Ovary (tissue), 9 donors: ENCODE results near the gene CFAP44. TPM values are rescaled to one million over a fixed set of nuclear protein-coding genes. Genes with fewer than 3 reads are reported as not detected.
"Not testable (repeated sequence)": the region's sequence is repeated elsewhere in the genome, so short reads cannot be mapped to it uniquely, and the experiment has no call there.

Experiments
- DNase-seq, 5 donors: peaks; one replicate each; pipeline ENCODE4 v3.0.0-alpha.2; 2019 to 2020
- H3K27ac ChIP-seq, 2 donors: fragments of 200-600 bp; one replicate each; pipeline versions ENCODE4 v1.5.1 to v1.8.0; 2019 to 2022
- H3K27me3 ChIP-seq: fragments of 200-600 bp; one replicate; pipeline ENCODE4 v1.8.0; 2022
- H3K36me3 ChIP-seq: fragments of 200-600 bp; sonication (generic); one replicate; pipeline ENCODE4 v1.5.1; 2019
- H3K4me1 ChIP-seq: one replicate; pipeline ENCODE4 v1.8.1; 2013; ENCODE audit warnings: mild to moderate bottlenecking, moderate library complexity; ENCODE audit not compliant: insufficient read depth
- H3K4me3 ChIP-seq: fragments of 200-600 bp; sonication (generic); one replicate; pipeline ENCODE4 v1.5.1; 2017
- H3K9me3 ChIP-seq, 2 donors: fragments of 200-600 bp in 1 of 2; sonication (generic) in 1 of 2; one replicate each; pipeline versions ENCODE4 v1.5.1 to v1.8.1; 2013 to 2019; ENCODE audit warnings: mild to moderate bottlenecking in 1 of 2, moderate library complexity in 1 of 2
- EP300 ChIP-seq: sonication (generic); formaldehyde crosslinking; IDR thresholded peaks from one replicate; pipeline ENCODE4 v1.6.1; 2017; ENCODE audit warnings: antibody characterized with exemption
- POLR2A ChIP-seq: fragments of 450-650 bp; IDR thresholded peaks from one replicate; pipeline ENCODE4 v1.6.1; 2017; ENCODE audit warnings: antibody characterized with exemption, mild to moderate bottlenecking, moderate library complexity
- WGBS, 3 donors: extraction: QIAGEN DNeasy Blood & Tissue Kit in 1 of 3; methylation state at CpG; one replicate each; pipeline versions ENCODE4 v1.1.5 to v1.1.7; 2013 to 2017; 5-methylcytosine and 5-hydroxymethylcytosine counted together
- intact Hi-C, 4 donors: fragments of 100-400 bp; cut with DNase I; formaldehyde crosslinking; loops; one replicate each; pipeline versions ENCODE4 v1.11.0 to v1.15.1; 2022 to 2023
- polyA plus RNA-seq, 2 donors: library from polyadenylated mRNA; stranded (reverse); fragments of 200-250 nt in 1 of 2; fragments of 350-450 nt in 1 of 2; fragmentation: Illumina TruSeq in 1 of 2; extraction: RNeasy Lipid Tissue Mini Kit (QIAGEN cat#74804) in 1 of 2; gene quantifications; one replicate each; pipeline ENCODE4 v1.2.3, GENCODE V29; 2013 to 2014
- total RNA-seq, 7 donors: library from RNA; depleted of rRNA in 2 of 7; stranded (reverse); fragments of >200 nt in 2 of 7; fragmentation: NEBNext Ultra II Directional in 3 of 7; extraction: Animal tissue kit (Norgen Biotek cat#: 25700) in 3 of 7; gene quantifications; one replicate each; pipeline versions ENCODE4 v1.1.0 to v1.2.4, GENCODE V29; 2016 to 2023
- TF ChIP-seq, protein P1 (sequence below), 3 donors: fragments of 450-650 bp in 2 of 3; fragments of 200-600 bp in 1 of 3; IDR thresholded peaks; one replicate each; pipeline versions ENCODE4 v1.5.1 to v1.8.0; 2016 to 2022; ENCODE audit warnings: antibody characterized with exemption in 3 of 3, mild to moderate bottlenecking in 1 of 3
- donor health status: DM: no; HTN: no; CAD: no; lungs with moderate emphysema.
- donor health status: DM: no; HTN: no; CAD: no.
- donor health status: Bipolar disorder and iron deficiency.
- donor health status: DM: yes; HTN: yes; CAD: no.
- donor health status: DM: no; HTN: no; CAD: no.
- donor health status: DM: yes; HTN: yes; CAD: no.

The CFAP44 gene
- total and polyA plus RNA-seq, 9 donors = 4.8 to 27.0 (median 8.9) TPM

GRCh38 chr3:113461488-113461887 is 20.2 kb upstream of the CFAP44 start:
- DNase-seq = no peak
- Histone ChIP-seq H3K36me3 (peaks cover 2% of the 10 kb centered on the region), H3K27ac (no peak overlapping the region), H3K27me3 (peaks cover 5% of the 10 kb centered on the region), H3K9me3 (no peaks in the 10 kb centered on the region), H3K4me3 (no peak overlapping the region), H3K4me1 (no peaks in the 10 kb centered on the region)
- TF ChIP-seq POLR2A = no peak
- no peak for TF ChIP-seq EP300
- TF ChIP-seq, protein P1, sequence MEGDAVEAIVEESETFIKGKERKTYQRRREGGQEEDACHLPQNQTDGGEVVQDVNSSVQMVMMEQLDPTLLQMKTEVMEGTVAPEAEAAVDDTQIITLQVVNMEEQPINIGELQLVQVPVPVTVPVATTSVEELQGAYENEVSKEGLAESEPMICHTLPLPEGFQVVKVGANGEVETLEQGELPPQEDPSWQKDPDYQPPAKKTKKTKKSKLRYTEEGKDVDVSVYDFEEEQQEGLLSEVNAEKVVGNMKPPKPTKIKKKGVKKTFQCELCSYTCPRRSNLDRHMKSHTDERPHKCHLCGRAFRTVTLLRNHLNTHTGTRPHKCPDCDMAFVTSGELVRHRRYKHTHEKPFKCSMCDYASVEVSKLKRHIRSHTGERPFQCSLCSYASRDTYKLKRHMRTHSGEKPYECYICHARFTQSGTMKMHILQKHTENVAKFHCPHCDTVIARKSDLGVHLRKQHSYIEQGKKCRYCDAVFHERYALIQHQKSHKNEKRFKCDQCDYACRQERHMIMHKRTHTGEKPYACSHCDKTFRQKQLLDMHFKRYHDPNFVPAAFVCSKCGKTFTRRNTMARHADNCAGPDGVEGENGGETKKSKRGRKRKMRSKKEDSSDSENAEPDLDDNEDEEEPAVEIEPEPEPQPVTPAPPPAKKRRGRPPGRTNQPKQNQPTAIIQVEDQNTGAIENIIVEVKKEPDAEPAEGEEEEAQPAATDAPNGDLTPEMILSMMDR (IDR thresholded peaks at IDR 0.05) = no peak
- intact Hi-C loops = no loop called here

DNA sequence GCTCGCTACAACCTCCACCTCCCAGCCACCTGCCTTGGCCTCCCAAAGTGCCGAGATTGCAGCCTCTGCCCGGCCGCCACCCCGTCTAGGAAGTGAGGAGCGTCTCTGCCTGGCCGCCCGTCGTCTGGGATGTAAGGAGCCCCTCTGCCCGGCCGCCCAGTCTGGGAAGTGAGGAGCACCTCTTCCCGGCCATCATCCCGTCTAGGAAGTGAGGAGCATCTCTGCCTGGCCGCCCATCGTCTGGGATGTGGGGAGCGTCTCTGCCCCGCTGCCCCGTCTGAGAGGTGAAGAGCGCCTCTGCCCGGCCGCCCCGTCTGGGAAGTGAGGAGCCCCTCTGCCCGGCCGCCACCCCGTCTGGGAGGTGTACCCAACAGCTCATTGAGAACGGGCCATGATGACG is 17.3 kb upstream of the CFAP44 start:
- intact Hi-C loops, H3K4me3 ChIP-seq: not testable (repeated sequence)

DNA sequence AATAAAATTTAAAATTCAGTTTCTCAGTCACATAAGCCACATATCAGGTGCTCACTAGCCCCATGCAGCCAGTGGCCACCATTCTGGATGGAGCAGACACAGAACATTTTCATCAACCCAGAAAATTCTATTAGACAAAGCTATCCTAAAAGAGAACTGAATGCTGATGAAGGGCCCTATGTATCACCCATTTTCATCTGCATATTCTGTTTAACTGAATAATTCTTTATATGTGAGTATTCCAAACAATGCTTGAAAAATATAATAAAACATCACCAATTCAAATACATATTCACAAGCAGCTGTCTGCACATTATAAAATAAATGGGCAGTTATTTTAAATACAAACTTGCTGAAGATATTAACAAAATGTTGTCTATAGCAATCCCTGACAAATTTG is 14.2 kb upstream of the CFAP44 start:
- intact Hi-C loops = no loop called here

More for the DNA sequence above, 17.3 kb upstream of the CFAP44 start:
- not testable (repeated sequence) for H3K9me3 ChIP-seq, H3K4me1 ChIP-seq, DNase-seq, H3K36me3 ChIP-seq, H3K27me3 ChIP-seq, H3K27ac ChIP-seq
- 96 to 100% (median 98%) methylated on average over 17 to 26 of the region's 27 CpGs for WGBS, 3 donors

DNA sequence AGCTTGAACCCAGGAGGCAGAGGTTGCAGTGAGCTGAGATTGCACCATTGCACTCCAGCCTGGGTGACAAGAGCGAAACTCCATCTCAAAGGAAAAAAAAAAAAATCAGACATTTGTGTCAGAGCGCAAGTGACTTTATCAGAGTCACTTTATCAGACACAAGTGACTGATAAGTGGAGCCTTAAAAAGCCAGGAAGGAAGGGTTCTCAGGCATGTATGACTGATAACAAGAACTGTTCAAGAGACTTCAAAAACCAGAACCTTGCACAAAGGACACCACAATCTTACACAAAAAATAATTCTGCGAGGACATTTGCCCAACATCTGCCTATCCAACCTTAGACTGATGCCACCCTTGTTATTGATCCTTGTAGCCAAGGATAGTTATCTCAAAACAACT is 13.3 kb upstream of the CFAP44 start:
- no peaks in the 10 kb centered on the region for H3K27me3 ChIP-seq
- H3K4me3 ChIP-seq = no peak overlapping the region
- no peaks in the 10 kb centered on the region for H3K4me1 ChIP-seq
- 84 to 97% (median 96%) methylated on average over 3 of the region's 3 CpGs for WGBS, 3 donors
- no peak overlapping the region for H3K27ac ChIP-seq
- TF ChIP-seq POLR2A (no peak), EP300 (no peak)
- TF ChIP-seq, protein P1 (IDR thresholded peaks at IDR 0.05) = no peak
- H3K36me3 ChIP-seq = peaks cover 2% of the 10 kb centered on the region
- no peaks in the 10 kb centered on the region for H3K9me3 ChIP-seq
- DNase-seq = no peak
- intact Hi-C loops = no loop called here

More for the DNA sequence above, 14.2 kb upstream of the CFAP44 start:
- TF ChIP-seq POLR2A (no peak), EP300 (no peak)
- TF ChIP-seq, protein P1 (IDR thresholded peaks at IDR 0.05) = no peak
- Histone ChIP-seq H3K4me1 (no peaks in the 10 kb centered on the region), H3K9me3 (no peaks in the 10 kb centered on the region), H3K27me3 (no peaks in the 10 kb centered on the region), H3K27ac (no peak overlapping the region), H3K36me3 (peaks cover 2% of the 10 kb centered on the region), H3K4me3 (no peak overlapping the region)
- DNase-seq = no peak

- peaks cover 2% of the 10 kb centered on the region for H3K36me3 ChIP-seq
- H3K27me3 ChIP-seq = no peaks in the 10 kb centered on the region
- no peaks in the 10 kb centered on the region for H3K4me1 ChIP-seq
- H3K4me3 ChIP-seq = no peak overlapping the region
- H3K9me3 ChIP-seq = no peaks in the 10 kb centered on the region
- no peak for DNase-seq
- H3K27ac ChIP-seq = no peak overlapping the region
- WGBS, 3 donors = 94 to 95% (median 95%) methylated on average over 6 of the region's 6 CpGs
- intact Hi-C loops = no loop called here
- TF ChIP-seq, protein P1 (IDR thresholded peaks at IDR 0.05) = no peak
- TF ChIP-seq POLR2A (no peak), EP300 (no peak)
These were observed 12.8 kb upstream of the CFAP44 start for GRCh38 chr3:113454057-113454456.
